GOT3 (cell line): ENCODE data around the gene TMEM144.
"Not testable (repeated sequence)": the region's sequence is repeated elsewhere in the genome, so short reads cannot be mapped to it uniquely, and the experiment has no call there.

Experiments
- DNase-seq: peaks from one replicate; lab custom pipeline; 2025; ENCODE audit warnings: mixed read lengths; lab: John Stamatoyannopoulos, UW

Gene TMEM144

DNA sequence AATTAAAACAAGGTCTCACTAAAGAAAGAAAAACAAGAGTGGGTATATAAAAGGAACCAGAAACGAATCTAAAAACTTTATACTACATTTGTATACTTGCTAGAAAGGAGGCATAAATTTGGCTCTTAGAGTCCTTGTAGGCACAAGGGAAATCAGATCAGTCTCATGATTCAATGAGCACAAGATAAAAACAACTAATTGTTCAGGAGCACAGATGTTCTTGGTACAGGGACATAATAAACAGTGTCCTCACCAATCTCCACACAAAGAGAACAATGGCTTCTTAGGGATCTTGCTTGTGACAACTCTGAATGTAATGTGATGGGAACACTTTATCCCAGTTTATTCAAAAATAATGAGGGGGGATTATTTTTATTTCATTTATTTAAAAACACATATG, 28.3 kb downstream of the TMEM144 start:
- no peak for DNase-seq

DNA sequence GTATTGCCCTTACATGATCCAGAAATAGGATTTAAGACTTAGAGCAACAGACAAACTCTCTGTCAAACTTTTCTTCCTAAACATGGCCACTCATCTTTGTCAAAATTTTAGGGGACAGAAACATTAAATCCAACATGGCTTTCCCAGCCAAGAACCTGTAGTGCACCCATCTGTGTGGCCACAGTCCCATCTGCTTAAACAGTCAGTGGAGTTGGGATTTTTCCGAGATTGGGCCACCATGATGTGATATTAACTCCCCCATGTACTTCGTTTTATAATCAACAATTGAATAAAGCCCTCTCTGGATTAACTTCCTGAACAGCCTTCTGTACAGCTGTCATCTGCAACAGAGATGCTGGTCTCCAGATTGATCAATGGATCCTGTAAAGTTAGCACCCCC, 28.9 kb downstream of the TMEM144 start:
- no peak for DNase-seq

DNA sequence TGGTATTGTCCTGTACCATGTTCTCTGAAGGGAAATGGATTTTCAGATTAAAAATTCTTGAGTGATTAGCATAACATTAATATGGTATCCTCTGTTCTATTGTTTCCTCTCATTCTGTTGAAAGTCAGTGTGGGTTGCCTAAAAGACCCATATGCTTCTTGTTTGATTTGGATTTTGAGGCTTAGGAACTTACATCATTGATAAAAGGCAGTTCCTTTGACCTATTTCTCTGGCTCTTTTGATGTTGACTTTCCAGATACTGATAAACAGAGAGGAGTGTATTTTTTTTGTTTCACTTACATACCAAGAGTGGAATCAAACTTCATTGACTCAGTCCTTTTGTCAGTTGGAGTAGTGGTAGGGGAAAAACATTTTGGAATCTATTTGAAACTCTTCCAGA, 32.8 kb downstream of the TMEM144 start:
- DNase-seq: no peak

DNA sequence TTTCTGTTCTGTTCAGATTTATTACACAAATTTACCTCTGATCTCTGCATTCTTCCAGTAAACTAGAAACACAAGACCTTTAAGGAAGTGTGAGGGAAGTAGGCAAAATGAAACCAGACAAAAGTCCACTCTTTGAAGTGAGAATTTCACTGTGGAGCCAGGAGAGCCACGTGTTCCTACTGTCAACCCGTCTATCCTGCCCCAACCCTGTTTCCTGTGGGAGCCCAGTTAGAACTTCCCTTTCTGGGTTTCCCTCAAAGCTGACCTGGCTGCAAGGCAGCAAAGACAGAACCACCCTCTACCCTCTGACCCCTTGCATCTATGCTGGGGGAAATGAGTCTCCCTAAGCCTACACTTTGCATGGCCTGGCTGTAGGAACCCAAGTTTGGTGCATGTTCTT, 40.0 kb downstream of the TMEM144 start:
- no peak for DNase-seq

DNA sequence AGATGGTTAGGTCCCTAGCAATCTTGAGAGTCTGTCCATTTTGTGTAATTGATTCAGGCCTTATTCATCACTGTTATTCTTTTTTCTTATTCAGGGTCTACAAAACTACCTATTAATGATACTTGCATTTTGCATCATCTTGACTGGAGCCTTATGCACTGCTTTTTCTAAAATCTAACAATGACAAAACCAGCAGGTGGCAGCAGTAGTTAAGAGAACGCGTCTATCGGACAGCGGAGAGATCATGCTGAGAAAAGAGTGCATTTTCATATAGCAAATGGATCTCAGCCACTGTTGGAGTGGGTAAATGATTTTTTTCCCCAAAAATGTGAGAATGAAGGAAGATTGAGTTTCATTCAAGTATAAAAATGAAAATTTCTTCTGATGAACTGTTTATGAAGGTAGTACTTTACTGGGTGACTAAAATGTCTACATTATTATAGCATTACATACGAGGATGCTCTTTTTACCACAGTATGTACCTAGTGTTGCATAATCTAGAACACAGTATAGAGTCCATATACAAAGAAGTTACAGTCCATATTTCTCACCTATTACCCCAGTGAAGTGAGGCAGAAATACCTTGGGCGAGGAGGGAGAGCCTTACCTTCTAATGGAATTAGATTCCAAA, 43.2 kb downstream of the TMEM144 start:
- DNase-seq: no peak

DNA sequence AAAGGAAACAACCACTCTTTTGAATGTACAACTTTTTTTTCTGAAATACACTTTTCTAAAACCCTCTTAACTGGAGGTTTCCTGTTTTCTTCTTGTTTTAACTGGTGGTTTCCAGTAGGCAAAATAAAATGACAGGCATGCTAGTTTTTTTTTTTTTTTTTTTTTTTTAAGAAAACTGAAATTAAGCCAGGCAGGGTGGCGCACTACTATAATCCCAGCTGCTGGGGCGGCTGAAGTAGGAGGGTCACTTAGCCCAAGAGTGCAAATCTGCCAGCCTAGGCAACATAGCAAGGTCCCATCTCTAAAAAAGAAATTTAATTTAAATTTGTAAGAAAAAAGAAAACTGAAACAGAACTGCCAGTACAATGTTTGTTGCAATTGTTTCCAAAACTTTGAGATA, 44.0 kb downstream of the TMEM144 start:
- DNase-seq: no peak

DNA sequence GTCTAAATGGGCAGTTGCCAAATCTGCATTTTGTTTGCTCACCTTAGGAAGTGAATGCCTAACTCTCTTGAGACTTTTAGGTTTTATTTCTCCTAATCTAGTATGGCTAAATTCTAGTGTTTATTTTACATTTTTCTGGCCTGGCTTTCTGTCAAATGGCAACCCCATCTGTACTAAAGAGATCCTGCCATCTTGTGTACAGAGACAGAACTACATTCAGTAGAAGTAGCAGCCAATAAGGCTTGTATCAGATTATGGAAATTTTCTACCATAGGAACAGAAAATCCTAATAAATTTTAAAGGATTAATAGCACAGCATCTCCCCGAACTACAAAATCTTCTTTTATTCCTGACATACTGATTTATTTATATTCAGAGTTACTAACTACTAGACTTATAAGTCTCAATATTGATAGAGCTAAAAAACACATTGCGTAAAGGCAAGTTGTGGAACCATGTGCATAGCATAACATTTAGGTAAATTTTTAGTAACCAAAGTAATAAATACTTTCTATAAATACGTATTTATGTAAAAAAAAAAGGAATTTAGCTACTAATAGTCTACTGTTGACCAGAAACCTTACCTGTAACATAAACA, 45.5 kb downstream of the TMEM144 start:
- DNase-seq: no peak

DNA sequence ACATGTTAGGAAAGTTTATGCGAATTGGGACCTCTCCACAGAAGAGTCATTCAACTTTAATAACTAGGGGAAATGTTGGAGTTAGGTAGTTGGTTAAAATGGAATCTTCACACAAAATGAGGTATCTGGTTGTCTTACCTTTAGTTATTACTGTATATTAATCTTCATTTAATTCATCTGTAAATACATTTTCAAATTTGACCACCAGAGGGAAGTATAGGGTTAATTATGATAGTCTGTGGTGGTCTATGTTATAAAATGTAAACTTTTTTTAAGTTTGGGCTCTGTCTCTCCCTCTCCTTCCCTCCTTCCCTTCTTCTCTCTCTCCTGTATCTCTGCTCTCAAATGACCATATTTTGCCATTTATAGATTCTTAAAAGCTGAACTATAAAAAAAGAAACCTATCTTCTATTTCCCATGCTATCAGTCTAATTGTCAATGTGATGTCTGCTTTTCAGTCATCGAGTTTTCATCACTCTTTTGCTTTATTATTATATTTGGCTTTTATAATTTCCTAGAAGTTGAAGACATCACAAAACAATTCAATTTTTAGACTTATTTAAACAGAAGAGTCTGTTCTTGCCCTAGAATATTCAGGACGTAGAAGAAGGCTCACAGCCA, 49.8 kb downstream of the TMEM144 start:
- no peak for DNase-seq

DNA sequence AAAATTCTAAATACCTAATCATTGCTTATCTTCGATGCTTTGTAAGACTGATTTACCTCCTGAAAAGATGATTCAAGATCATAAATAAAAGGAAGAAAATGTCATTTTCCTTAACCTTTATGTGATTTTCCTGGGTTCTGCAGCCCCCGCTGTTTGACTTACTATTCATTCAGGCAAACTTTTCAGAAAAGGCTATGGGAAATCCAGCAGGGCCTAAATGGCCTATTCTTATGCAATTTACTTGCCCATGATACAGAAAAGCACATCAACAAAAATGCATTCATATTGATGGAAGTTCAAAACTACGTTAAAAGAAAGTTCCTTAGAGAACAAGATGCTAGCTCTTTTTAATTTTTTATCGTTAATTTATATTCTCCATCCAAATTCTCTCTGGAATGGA, 51.2 kb downstream of the TMEM144 start:
- no peak for DNase-seq

DNA sequence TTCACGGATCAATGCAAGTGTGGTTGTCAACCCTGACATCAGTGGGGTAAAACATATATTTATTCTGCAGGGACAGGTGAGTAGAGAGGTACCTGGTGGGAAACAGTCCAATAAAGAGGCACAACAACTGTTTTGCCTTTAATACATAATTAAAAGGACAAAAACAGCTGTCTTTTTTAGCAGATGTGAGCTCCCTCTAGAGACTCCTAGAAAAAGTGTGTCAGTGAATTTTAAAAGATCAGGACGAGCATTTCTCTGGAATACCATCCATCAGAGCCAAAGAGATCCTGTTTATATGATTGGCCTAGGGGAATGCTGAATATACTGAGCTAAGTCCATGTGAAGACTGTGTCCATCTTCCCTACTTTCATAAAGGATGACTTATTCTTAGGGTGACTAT, 58.3 kb downstream of the TMEM144 start:
- no peak for DNase-seq

DNA sequence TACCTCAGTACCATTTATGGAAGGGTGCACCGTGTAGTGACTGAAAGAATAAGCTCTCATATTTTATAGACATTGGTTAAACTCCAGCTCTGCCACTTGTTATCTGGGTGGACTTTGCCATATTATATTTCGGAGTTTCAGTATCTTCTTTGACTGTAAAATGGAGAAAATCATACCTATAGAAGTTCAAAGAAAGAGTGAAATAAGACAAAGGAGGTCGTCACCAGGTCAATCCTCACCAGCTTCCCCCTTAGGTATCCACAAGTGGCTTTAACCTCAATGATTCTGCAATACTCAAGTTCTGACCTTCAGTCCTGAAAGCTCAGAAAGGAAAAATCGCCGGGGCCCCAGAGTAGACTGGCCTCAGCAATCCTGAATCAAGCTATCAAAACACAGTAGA, 64.3 kb downstream of the TMEM144 start:
- no peak for DNase-seq

DNA sequence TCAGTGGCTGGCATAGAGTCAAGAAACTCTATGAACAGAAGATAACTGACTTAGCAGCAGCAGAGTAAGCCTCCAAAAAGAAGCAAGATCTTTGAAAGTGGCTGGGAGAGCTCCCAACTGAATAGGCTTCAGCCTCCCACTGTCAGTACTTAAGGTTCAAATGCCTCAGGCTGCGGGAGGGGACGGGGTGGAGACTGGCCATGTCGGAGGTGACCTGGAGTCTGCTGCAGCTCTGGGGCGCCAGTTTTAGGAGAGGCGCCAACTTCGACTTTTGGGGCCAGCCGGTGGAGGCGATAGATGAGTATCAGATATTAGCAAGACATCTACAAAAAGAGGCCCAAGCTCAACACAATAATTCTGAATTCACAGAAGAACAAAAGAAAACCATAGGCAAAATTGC, 67.3 kb downstream of the TMEM144 start:
- DNase-seq: no peak

DNA sequence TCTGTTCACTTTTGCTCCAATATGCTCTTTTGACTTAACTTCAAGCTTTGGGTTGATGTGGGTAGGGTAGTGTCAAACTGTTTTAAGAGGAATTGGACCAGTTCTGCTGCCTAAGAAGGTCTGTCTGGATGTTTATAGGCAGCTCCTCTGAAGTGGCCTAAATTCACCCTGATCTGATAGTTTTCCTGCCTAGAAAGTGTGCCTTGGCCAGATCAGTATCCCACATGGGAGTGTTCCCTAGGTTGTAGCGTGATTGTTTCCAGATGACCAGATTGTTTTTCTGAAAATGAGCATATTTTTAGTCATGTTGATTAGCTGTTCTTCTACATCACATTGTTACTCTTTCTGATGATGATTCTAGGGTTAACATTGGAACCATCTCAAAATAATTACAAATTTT, 68.8 kb downstream of the TMEM144 start:
- not testable (repeated sequence) for DNase-seq

DNA sequence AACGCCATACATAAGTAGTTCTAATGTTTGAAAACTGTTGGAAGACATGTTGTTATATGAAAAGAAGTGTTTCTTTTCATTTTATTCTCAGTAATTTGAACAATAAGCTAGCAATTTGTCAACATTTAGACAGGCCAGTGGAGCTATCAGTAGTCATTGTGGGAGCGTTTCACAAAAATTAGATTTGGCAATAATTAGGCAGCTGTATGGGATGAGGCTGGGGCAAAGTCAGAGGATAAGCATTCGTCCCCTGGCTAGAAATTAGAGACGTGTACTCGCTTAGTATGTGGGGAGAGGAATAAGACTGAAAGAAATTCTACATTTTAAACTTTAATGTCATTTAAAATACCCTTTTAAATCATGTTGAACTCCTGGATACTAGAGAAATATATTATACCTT, 70.6 kb downstream of the TMEM144 start:
- DNase-seq: no peak

DNA sequence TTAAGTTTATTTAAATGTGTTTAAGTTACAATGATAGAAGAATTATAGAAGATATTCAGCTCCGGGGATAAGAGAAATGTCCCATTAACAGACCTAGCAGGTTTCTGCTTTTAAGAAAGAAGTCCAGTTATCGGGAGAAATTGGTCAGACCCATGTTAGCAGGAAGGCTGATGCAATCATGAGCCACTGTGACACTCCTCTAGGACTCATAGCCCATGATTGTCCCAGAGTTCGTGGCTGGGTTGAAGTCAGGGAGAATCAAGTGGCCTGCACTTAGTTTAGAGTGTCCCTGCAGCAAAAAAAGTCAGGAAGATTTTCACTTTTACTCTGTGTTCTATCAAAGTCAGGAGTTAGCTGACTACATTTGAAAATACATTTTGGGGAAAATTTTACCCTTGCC, 72.0 kb downstream of the TMEM144 start:
- DNase-seq: no peak

DNA sequence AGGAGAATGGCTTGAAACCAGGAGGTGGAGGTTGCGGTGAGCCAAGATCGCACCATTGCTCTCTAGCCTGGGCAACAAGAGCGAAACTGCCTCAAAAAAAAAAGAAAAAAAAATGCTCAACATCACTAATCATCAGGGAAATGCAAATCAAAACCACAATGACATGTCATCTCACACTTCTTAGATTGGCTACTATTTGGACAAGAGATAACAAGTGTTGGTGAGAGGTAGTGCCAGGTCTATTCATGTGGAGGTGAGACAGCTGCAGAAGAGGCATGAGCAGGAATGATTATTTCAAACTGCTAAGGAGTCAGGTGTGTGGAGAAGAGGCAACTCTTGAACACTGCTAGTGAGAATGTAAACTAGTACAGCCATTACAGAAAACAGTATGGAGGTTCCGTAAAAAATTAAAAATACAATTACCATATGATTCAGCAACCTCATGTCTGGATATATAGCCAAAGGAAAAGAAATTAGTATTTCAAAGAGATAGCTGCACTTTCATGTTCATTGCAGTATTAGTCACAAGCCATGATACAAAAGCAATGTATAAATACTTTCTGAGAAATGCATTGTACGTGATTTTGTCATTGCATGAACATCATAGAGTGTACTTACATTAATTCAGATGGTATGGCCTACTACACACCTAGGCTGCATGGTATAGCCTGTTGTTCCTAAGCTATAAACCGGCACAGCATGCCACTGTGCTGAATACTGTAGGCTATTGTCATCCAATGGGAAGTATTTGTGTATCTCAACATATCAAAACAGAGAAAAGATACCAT, 75.3 kb downstream of the TMEM144 start:
- DNase-seq: no peak

DNA sequence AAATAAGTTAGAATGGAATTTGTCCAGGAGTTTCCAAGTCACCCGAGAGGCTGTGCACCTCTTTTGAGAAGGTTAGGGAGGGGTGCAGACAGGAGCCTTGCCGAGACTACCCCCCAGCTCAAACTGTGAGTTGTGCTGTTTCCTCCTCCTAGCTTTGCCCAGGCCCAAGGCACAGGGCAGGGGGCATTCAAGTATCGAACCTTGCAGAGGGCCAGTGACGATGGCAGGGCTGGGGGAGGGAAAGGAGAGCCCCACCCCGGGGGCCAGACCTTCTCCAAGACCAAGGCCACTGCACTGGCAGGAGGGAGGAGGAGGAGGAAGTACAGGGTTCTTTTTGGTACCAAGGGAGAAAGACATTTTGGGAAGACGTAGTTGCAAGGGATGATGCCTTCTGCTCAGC, 80.6 kb downstream of the TMEM144 start:
- DNase-seq: no peak

DNA sequence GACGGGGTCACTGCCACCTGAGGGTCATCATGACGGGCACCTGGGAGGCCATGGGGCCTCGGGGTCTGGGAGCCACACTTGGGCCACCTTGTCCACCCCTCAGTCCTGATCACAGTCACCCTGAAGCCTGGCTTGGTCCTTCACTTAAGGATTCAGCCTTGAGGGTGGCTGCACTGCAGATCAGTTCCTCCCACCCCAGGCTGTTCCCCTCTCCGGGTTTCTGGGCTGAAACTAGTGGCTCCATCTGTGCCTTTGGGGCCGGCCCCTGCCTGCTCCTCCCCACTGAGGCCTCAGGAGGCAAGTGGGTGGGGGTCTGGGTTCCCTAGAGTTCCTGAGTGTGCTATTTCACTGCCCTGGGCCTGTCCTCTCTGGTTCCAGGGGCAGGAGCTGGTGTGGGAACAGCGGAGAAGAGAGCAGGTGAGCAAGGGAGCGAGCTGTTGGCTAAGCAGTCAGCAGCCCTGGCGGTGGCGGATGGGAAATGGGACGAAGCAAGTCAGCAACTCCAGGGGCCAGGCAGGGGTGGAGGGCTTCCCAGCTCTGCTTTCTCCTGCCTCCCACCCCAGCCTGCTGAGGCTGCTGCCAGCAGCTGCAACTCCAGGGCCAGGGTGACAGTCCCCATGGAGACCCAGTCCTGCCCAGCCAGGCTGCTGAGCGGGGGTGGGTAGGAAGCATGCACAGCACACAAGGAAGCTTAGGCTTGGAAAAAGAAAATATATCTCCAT, 81.2 kb downstream of the TMEM144 start:
- no peak for DNase-seq

DNA sequence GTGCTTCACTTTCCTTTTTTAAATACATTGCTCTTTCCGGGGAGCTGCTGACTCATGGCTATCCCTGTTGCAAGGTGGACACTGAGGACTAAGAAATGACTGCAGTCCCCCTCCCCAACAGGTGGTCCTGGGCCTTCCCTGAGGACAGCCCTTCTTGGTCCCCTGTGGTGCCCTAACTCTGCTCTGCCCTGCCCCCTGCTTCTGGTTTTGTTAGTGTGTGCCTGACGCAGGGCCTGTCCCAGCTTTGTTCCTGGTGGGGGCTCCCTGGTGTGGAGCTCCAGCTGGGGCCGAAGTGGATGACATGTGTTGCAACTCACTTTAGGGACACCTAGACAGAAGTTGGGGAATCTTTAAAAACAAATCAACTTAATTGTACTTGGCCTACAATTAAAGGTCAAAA, 81.9 kb downstream of the TMEM144 start:
- no peak for DNase-seq

DNA sequence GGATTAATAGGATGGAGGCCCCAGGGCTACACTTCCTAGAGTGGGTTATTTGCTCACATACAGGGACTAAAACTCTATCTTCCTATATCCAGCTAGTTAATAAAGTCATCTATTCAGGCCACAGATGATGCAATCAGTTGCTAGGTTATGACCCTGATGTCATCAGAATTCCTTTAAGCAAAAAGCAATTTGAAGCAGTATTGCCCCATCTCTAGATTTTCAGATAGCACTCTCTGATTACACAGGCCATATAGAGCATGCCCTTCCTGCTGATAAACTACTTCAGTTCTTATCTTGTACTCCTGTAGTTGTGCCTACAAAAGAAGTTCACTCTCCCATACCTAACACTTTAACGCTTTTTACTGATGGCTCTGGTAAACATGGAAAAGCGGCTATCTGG, 84.8 kb downstream of the TMEM144 start:
- DNase-seq: no peak

DNA sequence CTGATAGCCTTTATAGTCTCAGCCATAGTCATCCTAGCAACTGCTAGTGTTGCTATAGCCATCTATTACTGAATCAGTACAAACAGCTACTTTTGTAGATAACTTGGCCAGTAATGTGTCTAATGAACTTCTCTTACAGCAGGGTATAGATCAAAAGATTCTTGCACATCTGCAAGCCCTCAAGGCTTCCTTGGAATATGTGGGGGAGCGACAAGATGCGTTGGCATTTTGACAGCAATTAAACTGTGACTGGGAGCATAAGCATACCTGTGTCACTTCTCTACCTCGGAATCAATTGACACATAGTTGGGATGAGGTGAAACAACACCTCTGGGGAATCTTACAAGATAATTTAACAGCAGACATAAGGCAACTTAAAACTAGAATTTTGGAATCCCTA, 87.6 kb downstream of the TMEM144 start:
- DNase-seq: no peak

DNA sequence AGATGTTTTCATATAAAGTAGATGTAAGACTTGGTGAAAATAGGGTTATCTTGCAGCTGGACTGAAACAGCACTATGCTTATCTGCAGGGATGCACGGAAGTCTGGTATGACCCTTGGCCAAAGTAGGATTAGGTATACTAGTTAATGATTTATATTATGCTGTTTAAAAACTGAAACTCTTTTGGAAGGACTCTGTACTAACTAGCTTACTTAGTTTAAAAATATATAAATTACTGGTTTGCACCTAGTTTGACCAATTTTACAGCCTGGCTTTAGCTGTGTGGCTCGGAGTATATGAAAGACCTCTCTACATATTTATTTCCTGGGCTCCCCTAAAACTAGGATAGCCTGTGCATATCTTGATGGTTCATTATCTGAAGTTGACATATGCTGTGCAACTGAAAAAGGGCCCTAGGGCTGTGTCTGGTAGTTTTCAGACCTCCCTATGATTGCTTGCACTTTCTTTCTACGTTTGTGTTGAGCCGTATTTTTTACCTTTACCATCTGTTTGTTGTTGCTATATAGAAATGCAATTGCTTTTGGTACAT, 89.2 kb downstream of the TMEM144 start:
- no peak for DNase-seq
